Liver (tissue), 9 donors: ENCODE data around the gene RNH1. TPM values are rescaled to one million over a fixed set of nuclear protein-coding genes. Genes with fewer than 3 reads are reported as not detected.

Source experiments
- DNase-seq: peaks from one replicate; pipeline ENCODE4 v3.0.0-alpha.2; 2017; ENCODE audit warnings: low spot score
- H3K27ac ChIP-seq, 2 donors: one replicate each; pipeline ENCODE4 v1.7.0; 2013; ENCODE audit warnings: inconsistent platforms in 2 of 2, low read length in 2 of 2, control low read depth in 1 of 2, low read depth in 1 of 2, mild to moderate bottlenecking in 1 of 2
- H3K27me3 ChIP-seq, 4 donors: one replicate each; pipeline versions ENCODE4 v1.6.1 to v1.7.0; 2013; ENCODE audit warnings: low read length in 3 of 4, inconsistent platforms in 1 of 4, mild to moderate bottlenecking in 1 of 4, moderate library complexity in 1 of 4; ENCODE audit not compliant: control insufficient read depth in 4 of 4, insufficient read depth in 4 of 4
- H3K36me3 ChIP-seq, 4 donors: one replicate each; pipeline versions ENCODE4 v1.6.1 to v1.7.0; 2013; ENCODE audit warnings: low read length in 3 of 4, mild to moderate bottlenecking in 3 of 4, low read depth in 1 of 4, moderate library complexity in 1 of 4; ENCODE audit not compliant: control insufficient read depth in 4 of 4, insufficient read depth in 3 of 4
- H3K4me1 ChIP-seq, 4 donors: one replicate each; pipeline versions ENCODE4 v1.6.1 to v1.7.0; 2013; ENCODE audit warnings: low read length in 3 of 4, mild to moderate bottlenecking in 3 of 4, moderate library complexity in 1 of 4; ENCODE audit not compliant: control insufficient read depth in 4 of 4, insufficient read depth in 4 of 4
- H3K4me3 ChIP-seq, 3 donors: one replicate each; pipeline versions ENCODE4 v1.6.1 to v1.7.0; 2013; ENCODE audit warnings: low read length in 3 of 3, control low read depth in 1 of 3, low read depth in 1 of 3, mild to moderate bottlenecking in 1 of 3
- H3K9ac ChIP-seq, 2 donors: one replicate each; pipeline ENCODE4 v1.7.0; 2013; ENCODE audit warnings: low read length in 2 of 2, mild to moderate bottlenecking in 2 of 2, moderate library complexity in 2 of 2, control low read depth in 1 of 2, low read depth in 1 of 2
- H3K9me3 ChIP-seq, 4 donors: one replicate each; pipeline versions ENCODE4 v1.6.1 to v1.7.0; 2013; ENCODE audit warnings: low read length in 3 of 4; ENCODE audit not compliant: control insufficient read depth in 4 of 4
- ATF3 ChIP-seq: IDR thresholded peaks from 2 replicates; pipeline ENCODE4 v1.6.1; 2016; ENCODE audit warnings: antibody characterized with exemption
- CTCF ChIP-seq: fragments of 150-350 bp; IDR thresholded peaks from 2 replicates; pipeline ENCODE4 v1.5.1; 2017; ENCODE audit warnings: improper control_type of control experiment, low read depth, low read length; ENCODE audit not compliant: missing input control
- EGR1 ChIP-seq, 2 donors: IDR thresholded peaks; 2 replicates each; pipeline ENCODE4 v1.6.1; 2016 to 2018; ENCODE audit warnings: antibody characterized with exemption in 2 of 2, low read depth in 2 of 2
- FOXA2 ChIP-seq: IDR thresholded peaks from 2 replicates; pipeline ENCODE4 v1.6.1; 2016; ENCODE audit warnings: antibody characterized with exemption
- GABPA ChIP-seq, 2 donors: IDR thresholded peaks in 1 of 2; conservative IDR thresholded peaks in 1 of 2; 2 replicates each; pipeline ENCODE4 v1.6.1; 2016; ENCODE audit warnings: antibody characterized with exemption in 2 of 2, mild to moderate bottlenecking in 1 of 2, moderate library complexity in 1 of 2
- HNF4A ChIP-seq, 2 donors: conservative IDR thresholded peaks; 2 replicates each; pipeline ENCODE4 v1.6.1; 2016; ENCODE audit warnings: antibody characterized with exemption in 2 of 2, mild to moderate bottlenecking in 2 of 2
- HNF4G ChIP-seq: IDR thresholded peaks from 2 replicates; pipeline ENCODE4 v1.6.1; 2016; ENCODE audit warnings: antibody characterized with exemption
- JUND ChIP-seq, 2 donors: IDR thresholded peaks; 2 replicates each; pipeline ENCODE4 v1.6.1; 2016; ENCODE audit warnings: antibody characterized with exemption in 2 of 2
- MAX ChIP-seq: IDR thresholded peaks from 2 replicates; pipeline ENCODE4 v1.6.1; 2016; ENCODE audit warnings: antibody characterized with exemption
- NR2F2 ChIP-seq: IDR thresholded peaks from 2 replicates; pipeline ENCODE4 v1.6.1; 2016; ENCODE audit warnings: antibody characterized with exemption
- REST ChIP-seq: IDR thresholded peaks from 2 replicates; pipeline ENCODE4 v1.6.1; 2016; ENCODE audit warnings: antibody characterized with exemption, mild to moderate bottlenecking
- RXRA ChIP-seq, 2 donors: IDR thresholded peaks; 2 replicates each; pipeline ENCODE4 v1.6.1; 2017 to 2018; ENCODE audit warnings: antibody characterized with exemption in 2 of 2, mild to moderate bottlenecking in 1 of 2
- TAF1 ChIP-seq: conservative IDR thresholded peaks from 2 replicates; pipeline ENCODE4 v1.6.1; 2016; ENCODE audit warnings: antibody characterized with exemption, mild to moderate bottlenecking
- YY1 ChIP-seq: IDR thresholded peaks from 2 replicates; pipeline ENCODE4 v1.6.1; 2016; ENCODE audit warnings: antibody characterized with exemption, mild to moderate bottlenecking
- WGBS: extraction: QIAGEN DNeasy Blood & Tissue Kit; methylation state at CpG from one replicate; pipeline ENCODE4 v1.1.7; 2013; 5-methylcytosine and 5-hydroxymethylcytosine counted together
- polyA plus RNA-seq, 2 donors: library from polyadenylated mRNA; stranded (reverse) in 1 of 2; unstranded in 1 of 2; fragments of 200-250 nt in 1 of 2; fragments of >200 nt in 1 of 2; fragmentation: Nextera tagmentation in 1 of 2; extraction: Ambion mirVana in 1 of 2; gene quantifications; one replicate each; pipeline versions ENCODE4 v1.2.1 to v1.2.3, GENCODE V29; 2013 to 2015
- total RNA-seq, 2 donors: library from RNA; depleted of rRNA; stranded (reverse); fragments of >200 nt; gene quantifications; one replicate each; pipeline ENCODE4 v1.2.3, GENCODE V29; 2014
- donor health status: healthy.
- donor health status: healthy.
- donor health status: healthy.
- donor health status: healthy.
- donor health status: healthy.

RNH1 gene
- total and polyA plus RNA-seq, 4 donors = 68.5 to 99.1 (median 76.8) TPM

- H3K9ac ChIP-seq = no peak overlapping the region
- no peaks in the 10 kb centered on the region for H3K27me3 ChIP-seq
- H3K27ac ChIP-seq = no peak overlapping the region
- H3K4me3 ChIP-seq = no peak overlapping the region
- TF ChIP-seq EGR1 (IDR thresholded peaks at IDR 0.05; ENCODE audit: low read depth in 2 of 2) (no peak), MAX (no peak)
- H3K36me3 ChIP-seq = peaks cover 19 to 39% (median 24%) of the 10 kb centered on the region in 4 donors
- no peaks in the 10 kb centered on the region for H3K9me3 ChIP-seq
- peak; percentile 32 for DNase-seq
- peaks cover 12 to 27% (median 20%) of the 10 kb centered on the region in 4 donors for H3K4me1 ChIP-seq
- WGBS = 90% methylated on average over 10 of the region's 10 CpGs
These were observed 4.5 kb downstream of the RNH1 start for GRCh38 chr11:502288-503178.

GRCh38 chr11:501683-502287 lies 5.3 kb downstream of the RNH1 start:
- Histone ChIP-seq H3K9ac (no peak overlapping the region), H3K27me3 (no peaks in the 10 kb centered on the region), H3K27ac (no peak overlapping the region), H3K4me1 (peaks cover 12 to 25% (median 18%) of the 10 kb centered on the region in 4 donors), H3K9me3 (no peaks in the 10 kb centered on the region), H3K36me3 (peaks cover 24 to 46% (median 28%) of the 10 kb centered on the region in 4 donors), H3K4me3 (no peak overlapping the region)
- 93% methylated on average over 19 of the region's 19 CpGs for WGBS
- TF ChIP-seq YY1 (no peak), EGR1 (IDR thresholded peaks at IDR 0.05; ENCODE audit: low read depth in 2 of 2) (no peak), NR2F2 (no peak), TAF1 (no peak), HNF4G (no peak), HNF4A (conservative IDR thresholded peaks at IDR 0.05) (no peak), FOXA2 (no peak), GABPA (IDR thresholded peaks at IDR 0.05 in 1 of 2, conservative IDR thresholded peaks at IDR 0.05 in 1 of 2) (no peak), MAX (no peak), CTCF (no peak)
- DNase-seq = peak; percentile 27

GRCh38 chr11:501001-501682 lies 5.9 kb downstream of the RNH1 start:
- Histone ChIP-seq H3K36me3 (peaks cover 25 to 50% (median 28%) of the 10 kb centered on the region in 4 donors), H3K9me3 (no peaks in the 10 kb centered on the region), H3K27me3 (no peaks in the 10 kb centered on the region), H3K4me3 (no peak overlapping the region), H3K27ac (no peak overlapping the region), H3K4me1 (peaks cover 12 to 25% (median 18%) of the 10 kb centered on the region in 4 donors), H3K9ac (no peak overlapping the region)
- WGBS = 96% methylated on average over 24 of the region's 24 CpGs
- DNase-seq = no peak
- TF ChIP-seq HNF4G (no peak), RXRA (IDR thresholded peaks at IDR 0.05) (no peak), FOXA2 (no peak), ATF3 (no peak), JUND (IDR thresholded peaks at IDR 0.05) (no peak), REST (no peak), TAF1 (no peak)
